Activated CD8-positive, alpha-beta memory T cell treated with anti-CD3 and anti-CD28 coated beads, Interleukin-2, amount 50 U/mL, for 48 hours (primary cell): ENCODE data around the gene HEYL.
A peak's percentile ranks its signal among the peaks of the same experiment; 100 is the strongest.

Experiments used
- DNase-seq: peaks from one replicate; pipeline ENCODE4 v3.0.0-alpha.2; 2020

HEYL gene

DNA sequence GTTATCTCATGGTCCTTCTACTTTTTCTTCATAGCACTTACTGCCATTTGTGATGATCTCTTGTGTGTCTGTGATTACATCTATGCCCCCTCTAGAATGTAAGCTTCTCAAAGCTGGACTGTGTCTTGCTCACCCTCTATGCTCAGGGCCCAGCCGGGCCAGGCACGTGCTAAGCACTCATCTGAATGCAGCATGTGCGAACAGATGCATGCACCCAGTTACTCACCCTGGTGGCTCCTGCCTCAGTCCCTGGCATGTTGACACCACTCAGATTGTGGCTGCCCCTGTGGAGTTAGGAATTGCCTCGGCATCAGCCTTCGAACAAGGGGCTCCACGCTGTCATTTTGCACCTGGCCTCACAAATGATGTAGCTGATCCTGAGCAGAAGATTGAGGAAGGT is 43.3 kb downstream of the HEYL start:
- no peak for DNase-seq

DNA sequence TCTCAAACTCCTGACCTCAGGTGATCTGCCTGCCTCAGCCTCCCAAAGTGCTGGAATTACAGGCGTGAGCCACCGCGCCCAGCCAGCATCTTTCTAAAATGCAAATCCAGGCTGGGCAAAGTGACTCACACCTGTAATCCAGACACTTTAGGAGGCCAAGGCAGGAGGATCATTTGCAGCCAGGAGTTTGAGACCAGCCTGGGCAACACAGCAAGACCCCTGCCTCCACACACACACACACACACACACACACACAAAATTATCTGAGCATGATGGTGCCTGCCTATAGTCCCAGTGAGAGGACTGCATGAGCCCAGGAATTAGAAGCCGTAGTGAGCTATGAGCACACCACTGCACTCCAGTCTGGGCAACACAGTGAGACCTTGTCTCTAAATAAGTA is 46.1 kb downstream of the HEYL start:
- DNase-seq: no peak

DNA sequence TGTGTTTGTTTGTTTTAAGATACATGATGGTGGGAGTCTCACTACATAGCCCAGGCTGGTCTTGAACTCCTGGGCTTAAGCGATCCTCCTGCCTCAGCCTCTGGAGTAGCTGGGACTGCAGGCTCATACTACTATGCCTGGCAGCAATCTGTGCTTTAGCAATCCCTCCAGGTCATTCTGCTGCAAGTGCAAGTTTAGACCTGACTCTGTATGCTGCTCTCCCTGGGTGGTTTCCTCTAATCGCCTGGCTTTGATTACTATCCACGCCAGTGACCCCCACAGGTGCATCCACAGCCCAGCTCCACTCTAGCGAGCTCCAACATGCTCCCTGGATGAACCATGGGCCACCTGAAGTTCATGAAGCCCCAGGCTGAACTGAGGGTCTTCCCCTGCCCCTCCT is 47.4 kb downstream of the HEYL start:
- no peak for DNase-seq

DNA sequence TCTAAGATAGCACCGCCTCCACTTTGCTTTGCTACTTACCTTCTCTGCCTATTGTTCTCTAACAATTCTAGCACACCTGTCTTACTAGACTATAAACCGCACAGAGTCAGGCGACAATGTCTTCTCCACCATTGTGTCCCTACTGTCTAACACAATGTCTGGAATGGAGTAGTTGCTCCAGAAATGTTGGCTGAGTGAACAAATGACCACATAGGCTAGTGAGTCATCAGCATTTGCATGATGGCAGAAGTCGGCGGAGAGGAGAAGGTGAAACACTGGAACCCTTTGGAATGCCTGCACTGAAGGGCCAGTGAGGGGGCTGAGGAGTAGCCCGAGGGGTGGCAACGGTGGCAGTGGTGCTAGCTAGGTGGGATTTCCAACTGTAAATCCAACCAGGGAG is 48.9 kb downstream of the HEYL start:
- no peak for DNase-seq

DNA sequence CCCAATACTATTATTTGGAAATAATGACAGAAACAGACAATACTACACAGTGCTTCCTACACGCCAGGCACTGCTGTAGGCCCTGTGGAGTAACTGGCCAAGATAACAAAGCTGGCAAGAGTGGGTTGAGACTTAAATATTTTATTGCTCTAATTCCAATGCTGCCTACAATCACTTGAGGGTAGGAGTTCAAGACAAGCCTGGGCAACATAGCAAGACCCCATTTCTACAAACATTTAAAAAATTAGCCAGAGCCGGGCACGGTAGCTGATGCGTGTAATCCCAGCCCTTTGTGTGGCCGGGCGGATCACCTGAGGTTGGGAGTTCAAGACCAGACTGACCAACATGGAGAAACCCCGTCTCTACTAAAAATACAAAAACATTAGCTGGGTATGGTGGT is 53.5 kb downstream of the HEYL start:
- no peak for DNase-seq

DNA sequence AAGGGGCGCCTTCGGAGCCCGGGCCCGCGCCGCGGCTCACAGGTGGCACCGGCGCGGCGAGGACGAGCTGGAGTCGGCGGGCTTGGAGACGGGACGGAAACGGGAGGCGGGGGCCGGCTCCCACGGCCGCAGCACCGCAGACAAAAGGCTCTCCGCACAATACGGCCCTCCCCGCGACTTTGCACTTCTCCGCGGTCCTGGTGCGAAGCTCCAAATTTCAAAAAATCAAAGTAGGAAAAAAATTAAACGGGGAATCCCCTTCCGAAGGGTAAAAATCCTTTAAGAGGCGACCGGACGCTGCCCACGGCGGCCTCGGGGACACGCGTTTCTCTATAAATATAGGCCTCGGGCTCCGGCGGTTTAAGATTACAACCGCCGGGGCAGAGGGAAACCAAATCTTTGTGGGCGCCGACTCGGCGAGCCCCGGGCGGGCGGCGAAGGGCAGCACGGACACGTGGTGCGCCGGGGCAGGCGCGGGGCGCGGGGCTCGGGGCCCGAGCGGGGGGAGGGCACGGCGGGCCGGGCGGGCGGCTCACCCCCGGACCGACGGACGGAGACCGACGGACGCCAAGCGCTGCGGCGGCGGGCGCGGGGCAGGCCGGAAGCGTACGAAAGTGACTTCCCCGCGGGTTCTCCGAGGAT is 63.3 kb downstream of the HEYL start:
- DNase-seq: peak; percentile 67

DNA sequence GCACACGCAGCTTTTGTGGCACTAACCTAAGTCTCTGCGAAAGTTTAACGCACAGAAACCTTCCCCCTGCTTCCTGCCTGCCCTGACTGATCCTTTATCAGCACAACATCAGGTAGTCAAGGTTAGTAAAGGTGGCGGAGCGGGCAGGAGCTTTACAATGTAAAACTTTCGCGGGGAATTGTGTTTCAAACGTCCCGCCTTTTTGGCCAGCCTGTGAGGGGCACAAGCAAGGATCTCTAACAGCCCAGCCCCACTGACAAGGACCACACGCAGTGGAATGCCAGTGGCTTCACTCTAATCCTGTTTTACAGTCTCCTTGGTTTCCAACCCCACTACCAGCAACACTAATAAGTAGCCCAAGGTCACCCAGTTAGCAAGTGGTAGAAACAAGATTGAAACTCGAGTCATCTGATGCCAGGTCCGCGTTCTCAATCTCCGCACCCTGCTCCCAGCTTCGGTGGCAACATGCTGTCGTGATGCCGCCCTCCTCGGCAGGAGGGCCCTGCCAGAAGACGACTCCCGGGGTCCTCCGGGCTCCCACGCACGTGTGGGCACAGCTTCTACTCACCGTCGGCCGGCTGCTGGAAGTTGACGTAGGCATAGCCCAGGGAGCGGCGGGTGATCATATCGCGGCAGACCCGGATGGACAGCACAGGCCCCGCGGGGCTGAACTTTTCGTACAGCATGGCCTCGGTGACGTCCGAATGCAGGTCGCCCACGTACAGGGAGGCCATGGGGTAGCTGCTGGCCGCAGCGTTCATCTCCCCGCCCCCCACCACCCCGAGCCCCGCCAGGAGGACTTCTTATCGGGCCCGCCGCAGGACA is 64.0 kb downstream of the HEYL start:
- DNase-seq: peak; percentile 81

DNA sequence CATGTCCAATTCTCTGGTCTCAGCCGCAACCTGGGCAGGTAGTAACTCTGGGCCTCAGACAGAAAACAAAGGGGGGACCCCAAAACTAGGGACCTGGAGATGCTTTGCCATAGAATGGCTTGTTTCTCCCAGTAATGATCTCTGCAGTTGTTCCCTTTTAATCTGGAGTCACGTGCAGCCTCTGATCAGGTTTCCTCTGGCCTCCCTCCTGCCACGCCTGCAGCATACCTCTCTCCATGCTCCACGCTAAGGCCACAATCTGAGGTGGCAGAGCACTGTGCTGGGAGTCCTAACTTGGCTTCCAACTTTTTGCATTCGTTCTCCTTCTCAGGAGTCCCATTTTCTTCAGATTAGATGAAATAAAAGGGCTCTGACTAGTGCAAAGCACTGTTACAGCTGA is 64.8 kb downstream of the HEYL start:
- DNase-seq: no peak
